Esophagus (tissue), 2 donors: ENCODE measurements around the gene OR4S2. TPM values are rescaled to one million over a fixed set of nuclear protein-coding genes. Genes with fewer than 3 reads are reported as not detected.

Experiments used
- H3K27ac ChIP-seq, 2 donors: one replicate each; pipeline ENCODE4 v1.5.1; 2013; ENCODE audit warnings: low read depth in 2 of 2, mild to moderate bottlenecking in 2 of 2, inconsistent platforms in 1 of 2, low read length in 1 of 2, moderate library complexity in 1 of 2
- H3K27me3 ChIP-seq, 2 donors: one replicate each; pipeline ENCODE4 v1.6.1; 2013; ENCODE audit warnings: low read length in 2 of 2, control low read depth in 1 of 2, mild to moderate bottlenecking in 1 of 2; ENCODE audit not compliant: insufficient read depth in 2 of 2, control insufficient read depth in 1 of 2
- H3K36me3 ChIP-seq, 2 donors: one replicate each; pipeline ENCODE4 v1.6.1; 2013; ENCODE audit warnings: low read length in 1 of 2; ENCODE audit not compliant: control insufficient read depth in 2 of 2, insufficient read depth in 2 of 2
- H3K4me1 ChIP-seq, 2 donors: one replicate each; pipeline ENCODE4 v1.6.1; 2013; ENCODE audit warnings: low read length in 1 of 2; ENCODE audit not compliant: control insufficient read depth in 2 of 2, insufficient read depth in 2 of 2
- H3K4me3 ChIP-seq, 2 donors: one replicate each; pipeline ENCODE4 v1.5.1; 2013; ENCODE audit warnings: low read length in 2 of 2, mild to moderate bottlenecking in 2 of 2, low read depth in 1 of 2, moderate library complexity in 1 of 2
- H3K9me3 ChIP-seq, 2 donors: one replicate each; pipeline ENCODE4 v1.6.1; 2013; ENCODE audit warnings: mild to moderate bottlenecking in 2 of 2, low read depth in 1 of 2, low read length in 1 of 2, moderate library complexity in 1 of 2; ENCODE audit not compliant: control insufficient read depth in 2 of 2, insufficient read depth in 1 of 2
- WGBS, 2 donors: extraction: QIAGEN DNeasy Blood & Tissue Kit; methylation state at CpG; one replicate each; pipeline ENCODE4 v1.1.7; 2013; 5-methylcytosine and 5-hydroxymethylcytosine counted together
- polyA plus RNA-seq, 2 donors: library from polyadenylated mRNA; stranded (reverse); fragments of 200-250 nt; gene quantifications; one replicate each; pipeline ENCODE4 v1.2.3, GENCODE V29; 2013
- donor health status: healthy with polysubstance abuse.
- donor health status: Bipolar disorder and iron deficiency.

The OR4S2 gene
- polyA plus RNA-seq, 2 donors: not detected

DNA sequence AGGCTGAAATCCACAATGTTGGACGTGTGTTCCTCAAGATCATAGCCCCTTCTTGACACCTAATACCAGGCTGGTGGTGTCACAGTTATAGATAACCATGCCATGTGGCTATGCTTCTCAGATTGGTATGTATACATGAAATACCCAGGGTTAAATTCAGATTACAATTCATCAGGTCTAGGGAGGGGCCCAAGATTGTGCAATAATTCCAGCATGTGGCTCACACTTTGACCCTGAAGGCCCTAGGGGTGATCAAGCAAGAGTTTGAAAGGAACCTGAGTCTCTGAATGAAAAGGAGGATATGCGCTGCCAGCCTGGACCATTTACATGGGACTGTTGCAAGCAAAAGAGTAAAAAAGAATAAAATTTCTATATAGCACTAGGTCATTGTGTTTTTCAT is 21.2 kb downstream of the OR4S2 start:
- Histone ChIP-seq H3K4me3 (no peak overlapping the region), H3K4me1 (no peaks in the 10 kb centered on the region), H3K9me3 (peaks cover 0 to 3% of the 10 kb centered on the region in 2 donors), H3K27me3 (no peaks in the 10 kb centered on the region), H3K27ac (no peak overlapping the region), H3K36me3 (no peaks in the 10 kb centered on the region)
- 43 to 49% methylated on average over 2 of the region's 2 CpGs for WGBS, 2 donors

DNA sequence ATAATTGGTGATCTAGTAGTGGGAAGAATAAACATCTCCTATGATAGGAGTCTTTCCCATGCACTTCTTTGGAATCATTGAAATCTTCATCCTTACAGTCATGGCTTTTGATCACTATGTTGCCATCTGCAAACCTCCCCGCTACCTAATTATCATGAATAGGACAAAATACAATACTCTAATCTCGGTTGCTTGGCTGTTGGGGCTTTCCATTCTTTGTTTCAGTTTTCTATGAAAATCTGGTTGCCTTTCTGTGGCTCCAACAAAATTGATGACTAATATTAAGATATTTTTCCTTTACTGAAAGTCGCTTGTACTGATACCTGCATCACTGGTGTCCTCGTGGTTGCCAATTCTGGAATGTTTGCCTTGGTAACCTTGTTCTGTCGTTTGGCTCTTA is 25.7 kb downstream of the OR4S2 start:
- Histone ChIP-seq H3K9me3 (no peaks in the 10 kb centered on the region), H3K27me3 (no peaks in the 10 kb centered on the region), H3K4me3 (no peak overlapping the region), H3K36me3 (no peaks in the 10 kb centered on the region), H3K27ac (no peak overlapping the region), H3K4me1 (no peaks in the 10 kb centered on the region)
- WGBS, 2 donors: 60 to 63% methylated on average over 5 of the region's 5 CpGs

DNA sequence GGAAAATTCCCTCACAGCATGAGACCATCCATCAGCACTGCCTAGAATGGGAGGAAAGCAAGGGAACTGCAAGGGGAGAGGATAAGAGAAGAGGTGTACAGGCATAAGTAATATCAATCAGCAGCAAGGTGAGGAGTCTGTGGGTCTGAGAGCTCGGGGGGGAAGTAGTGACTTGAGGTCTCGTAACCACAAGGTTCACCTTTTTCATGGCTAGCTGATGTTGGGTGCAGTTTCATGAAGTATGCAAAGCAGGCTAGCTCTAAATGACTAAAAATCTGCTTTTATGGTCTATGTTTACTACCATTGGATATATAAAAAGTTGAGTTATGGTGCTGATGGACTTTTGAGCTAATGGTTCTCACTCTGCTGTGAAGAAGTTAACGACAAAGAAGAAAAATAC is 49.7 kb downstream of the OR4S2 start:
- Histone ChIP-seq H3K4me1 (no peaks in the 10 kb centered on the region), H3K27me3 (no peaks in the 10 kb centered on the region), H3K36me3 (no peaks in the 10 kb centered on the region), H3K4me3 (no peak overlapping the region), H3K27ac (no peak overlapping the region), H3K9me3 (peaks cover 9 to 13% of the 10 kb centered on the region in 2 donors)
- 73 to 74% methylated on average over 3 of the region's 3 CpGs for WGBS, 2 donors

DNA sequence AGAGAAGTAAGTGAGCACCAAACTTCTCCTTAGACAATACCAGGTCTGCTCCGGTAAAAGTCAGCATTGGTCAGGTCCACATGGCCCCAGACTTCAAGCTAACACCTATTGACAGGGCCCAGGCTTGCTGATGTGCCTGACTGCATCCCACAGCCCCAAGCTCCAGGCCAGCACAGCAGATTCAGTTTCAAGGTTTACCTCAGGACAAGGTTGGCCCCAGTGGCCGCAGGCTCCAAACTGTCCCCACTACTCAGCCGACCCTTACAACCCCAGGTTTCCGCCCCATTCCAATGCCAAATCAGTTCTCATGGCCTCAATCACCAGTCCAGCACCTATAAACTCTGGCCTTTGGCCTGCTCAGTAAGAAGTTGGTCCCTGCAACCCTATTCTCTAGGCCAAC is 53.3 kb downstream of the OR4S2 start:
- H3K9me3 ChIP-seq: peaks cover 9 to 13% of the 10 kb centered on the region in 2 donors
- H3K36me3 ChIP-seq: no peaks in the 10 kb centered on the region
- H3K27me3 ChIP-seq: no peaks in the 10 kb centered on the region
- no peak overlapping the region for H3K4me3 ChIP-seq
- no peaks in the 10 kb centered on the region for H3K4me1 ChIP-seq
- H3K27ac ChIP-seq: no peak overlapping the region
- 79 to 80% methylated on average over 4 of the region's 4 CpGs for WGBS, 2 donors

Other genes starting within 250 kb of the OR4S2 start
- not detected for gene OR4C15, start 93.9 kb upstream of the OR4S2 start, polyA plus RNA-seq
- not detected for gene OR4C16, start 76.2 kb upstream of the OR4S2 start, polyA plus RNA-seq
- not detected for gene OR4C11, start 40.7 kb upstream of the OR4S2 start, polyA plus RNA-seq
- not detected for gene OR4P4, start 13.2 kb upstream of the OR4S2 start, polyA plus RNA-seq
- not detected for gene OR4C6, start 13.9 kb downstream of the OR4S2 start, polyA plus RNA-seq
- gene OR5D13, start 125.1 kb downstream of the OR4S2 start, polyA plus RNA-seq: not detected
- gene OR5D14, start 147.2 kb downstream of the OR4S2 start, polyA plus RNA-seq: not detected
- not detected for gene OR5L1, start 163.0 kb downstream of the OR4S2 start, polyA plus RNA-seq
- gene OR5D18, start 171.3 kb downstream of the OR4S2 start, polyA plus RNA-seq: not detected
- not detected for gene OR5L2, start 178.9 kb downstream of the OR4S2 start, polyA plus RNA-seq
- not detected for gene OR5D16, start 190.4 kb downstream of the OR4S2 start, polyA plus RNA-seq
- gene TRIM51, start 235.0 kb downstream of the OR4S2 start, polyA plus RNA-seq: not detected